ENCODE results near the gene TRIM14.

DNA sequence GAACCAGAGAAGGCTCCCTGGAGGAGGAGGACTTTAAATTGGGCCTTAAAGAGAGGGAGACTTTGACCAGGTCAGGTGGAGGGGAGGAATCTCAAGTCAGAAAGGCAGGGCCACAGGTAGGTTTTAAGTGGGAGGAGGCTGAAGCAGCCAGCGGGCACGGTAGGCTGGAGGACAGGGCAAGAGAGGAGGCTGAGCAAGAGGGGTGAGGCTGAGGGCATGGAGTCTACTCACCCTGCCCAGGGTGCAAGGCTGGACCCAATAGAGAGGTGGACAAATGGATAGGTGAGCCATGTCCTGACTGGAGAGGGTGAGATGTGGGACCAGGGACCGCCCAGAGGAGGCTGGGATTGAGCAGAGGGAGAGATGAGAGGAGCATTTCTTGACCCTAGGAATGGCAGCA, 25.6 kb upstream of the TRIM14 start:
- TF ChIP-seq, protein P1, sequence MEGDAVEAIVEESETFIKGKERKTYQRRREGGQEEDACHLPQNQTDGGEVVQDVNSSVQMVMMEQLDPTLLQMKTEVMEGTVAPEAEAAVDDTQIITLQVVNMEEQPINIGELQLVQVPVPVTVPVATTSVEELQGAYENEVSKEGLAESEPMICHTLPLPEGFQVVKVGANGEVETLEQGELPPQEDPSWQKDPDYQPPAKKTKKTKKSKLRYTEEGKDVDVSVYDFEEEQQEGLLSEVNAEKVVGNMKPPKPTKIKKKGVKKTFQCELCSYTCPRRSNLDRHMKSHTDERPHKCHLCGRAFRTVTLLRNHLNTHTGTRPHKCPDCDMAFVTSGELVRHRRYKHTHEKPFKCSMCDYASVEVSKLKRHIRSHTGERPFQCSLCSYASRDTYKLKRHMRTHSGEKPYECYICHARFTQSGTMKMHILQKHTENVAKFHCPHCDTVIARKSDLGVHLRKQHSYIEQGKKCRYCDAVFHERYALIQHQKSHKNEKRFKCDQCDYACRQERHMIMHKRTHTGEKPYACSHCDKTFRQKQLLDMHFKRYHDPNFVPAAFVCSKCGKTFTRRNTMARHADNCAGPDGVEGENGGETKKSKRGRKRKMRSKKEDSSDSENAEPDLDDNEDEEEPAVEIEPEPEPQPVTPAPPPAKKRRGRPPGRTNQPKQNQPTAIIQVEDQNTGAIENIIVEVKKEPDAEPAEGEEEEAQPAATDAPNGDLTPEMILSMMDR (IDR thresholded peaks at IDR 0.05), result no peak
- no peak for TF ChIP-seq POLR2A (IDR thresholded peaks at IDR 0.05)

All from right lobe of liver (tissue), 4 donors.